K562 (cell line): ENCODE measurements around the gene RSPH6A. TPM values are rescaled to one million over a fixed set of nuclear protein-coding genes. Genes with fewer than 3 reads are reported as not detected.

ENCODE experiments used
- CEBPG ChIP-seq, 3 experiments: fragments of 200-800 bp in 1 of 3; sonication (Bioruptor generic) in 1 of 3; sonication (generic) in 1 of 3; formaldehyde crosslinking in 1 of 3; IDR thresholded peaks in 2 of 3; conservative IDR thresholded peaks in 1 of 3; 2 replicates each; pipeline versions ENCODE4 v1.6.1 to v1.8.0; 2016 to 2022; ENCODE audit warnings: missing compliant biosample characterization in 2 of 3, missing genetic modification characterization in 2 of 3, mild to moderate bottlenecking in 1 of 3, missing genetic modification reagents in 1 of 3
- CHD4 ChIP-seq: fragments of 200-600 bp; sonication (generic); IDR thresholded peaks from 3 replicates; pipeline ENCODE4 v1.6.1; 2012; ENCODE audit warnings: low read depth, mild to moderate bottlenecking, mixed read lengths, low read length, inconsistent platforms; ENCODE audit not compliant: insufficient read depth, insufficient replicate concordance, poor library complexity, severe bottlenecking
- DPF2 ChIP-seq: fragments of 450-650 bp; IDR thresholded peaks from 2 replicates; pipeline ENCODE4 v1.6.1; 2016
- FOXA3 ChIP-seq, 2 experiments: fragments of 450-650 bp in 1 of 2; sonication (generic) in 1 of 2; formaldehyde crosslinking; IDR thresholded peaks in 1 of 2; conservative IDR thresholded peaks in 1 of 2; 2 replicates each; pipeline versions ENCODE4 v1.4.0 to v1.8.0; 2020 to 2022; ENCODE audit warnings: mild to moderate bottlenecking in 2 of 2, missing genetic modification reagents in 1 of 2
- GATAD2A ChIP-seq: fragments of 450-650 bp; IDR thresholded peaks from 2 replicates; pipeline ENCODE4 v1.6.1; 2017
- HOXB6 ChIP-seq: fragments of 250-450 bp; sonication (Bioruptor Pico); IDR thresholded peaks from 2 replicates; pipeline ENCODE4 v1.5.1; 2022; ENCODE audit warnings: mild to moderate bottlenecking, borderline replicate concordance
- L3MBTL2 ChIP-seq: fragments of 450-650 bp; IDR thresholded peaks from 2 replicates; pipeline ENCODE4 v1.6.1; 2016; ENCODE audit warnings: mild to moderate bottlenecking, moderate library complexity
- NFE2L1 ChIP-seq: fragments of 450-650 bp; IDR thresholded peaks from 2 replicates; pipeline ENCODE4 v1.6.1; 2016; ENCODE audit warnings: missing genetic modification characterization, low read depth, mild to moderate bottlenecking, missing compliant biosample characterization, moderate library complexity, borderline replicate concordance
- NR3C1 ChIP-seq: sonication (generic); formaldehyde crosslinking; IDR thresholded peaks from 2 replicates; pipeline ENCODE4 v1.8.1; 2022; ENCODE audit warnings: missing genetic modification reagents
- RBM15 ChIP-seq: fragments of 200-400 bp; formaldehyde crosslinking; IDR thresholded peaks from 2 replicates; pipeline ENCODE4 v1.6.1; 2018; ENCODE audit warnings: mild to moderate bottlenecking, low read length, moderate library complexity; ENCODE audit not compliant: insufficient read depth
- SIRT6 ChIP-seq: IDR thresholded peaks from one replicate; pipeline ENCODE4 v1.6.1; 2012; ENCODE audit warnings: low read depth, mild to moderate bottlenecking, control low read depth, inconsistent platforms, low read length, moderate library complexity
- SOX6 ChIP-seq: fragments of 450-650 bp; IDR thresholded peaks from 2 replicates; pipeline ENCODE4 v1.6.1; 2014; ENCODE audit warnings: mild to moderate bottlenecking
- ZNF511 ChIP-seq: sonication (generic); formaldehyde crosslinking; IDR thresholded peaks from 2 replicates; pipeline ENCODE4 v1.8.0; 2022; ENCODE audit warnings: mild to moderate bottlenecking, missing genetic modification reagents
- ZNF589 ChIP-seq: fragments of 200-800 bp; sonication (Bioruptor generic); IDR thresholded peaks from 2 replicates; pipeline ENCODE4 v1.6.1; 2016; ENCODE audit warnings: low read depth, missing genetic modification characterization, missing compliant biosample characterization
- ZNF780A ChIP-seq: fragments of 250-450 bp; sonication (Bioruptor Pico); IDR thresholded peaks from 2 replicates; pipeline ENCODE4 v1.5.0; 2021; ENCODE audit warnings: mild to moderate bottlenecking
- polyA plus RNA-seq, 8 experiments: library from polyadenylated mRNA; depleted of rRNA in 4 of 8; stranded (reverse) in 5 of 8; unstranded in 3 of 8; fragments of >200 nt; fragmentation: Nextera tagmentation in 2 of 8; fragmentation: Illumina TruSeq in 1 of 8; extraction: Ambion mirVana in 2 of 8; extraction: Trizol in 1 of 8; gene quantifications; 2 replicates each; pipeline versions ENCODE4 v1.2.1 to v1.2.3, GENCODE V29; 2011 to 2014; ENCODE audit warnings: inconsistent platforms in 1 of 8, missing spikeins in 1 of 8
- total RNA-seq, 7 experiments: library from RNA; depleted of rRNA in 6 of 7; stranded (reverse); fragments of >200 nt in 6 of 7; fragmentation: Illumina TruSeq in 2 of 7; extraction: Trizol in 2 of 7; gene quantifications; 2 replicates each; pipeline versions ENCODE4 v1.2.1 to v1.2.3, GENCODE V29; 2011 to 2021; ENCODE audit warnings: low replicate concordance in 1 of 7
- TF ChIP-seq, protein P1 (sequence below): sonication (generic); formaldehyde crosslinking; IDR thresholded peaks from 2 replicates; pipeline ENCODE4 v1.8.1; 2022; ENCODE audit warnings: missing genetic modification reagents
- TF ChIP-seq, protein P2 (sequence below): fragments of 250-450 bp; sonication (Bioruptor Pico); IDR thresholded peaks from 2 replicates; pipeline ENCODE4 v1.4.0; 2020; ENCODE audit warnings: mild to moderate bottlenecking
- TF ChIP-seq, protein P3 (sequence below), 2 experiments: IDR thresholded peaks; 2 replicates each; pipeline ENCODE4 v1.6.1; 2012; ENCODE audit warnings: improper control_type of control experiment in 2 of 2, low read depth in 2 of 2, low read length in 2 of 2, borderline replicate concordance in 1 of 2

RSPH6A gene
- total and polyA plus RNA-seq, 9 of the 15 experiments (the other 6 are each of a cell fraction or from before 2014, with no cell fraction given): 0.03 to 0.15 (median 0.07) TPM; not detected in 5

GRCh38 chr19:45768984-45769782, 45.9 kb downstream of the RSPH6A start, which contains the start of gene SIX5 (continued):
- TF ChIP-seq ZNF589 (no peak), SOX6 (no peak), CEBPG (CRISPR knock-in tag; IDR thresholded peaks at IDR 0.05) (no peak; the same call in 1 of the 2 replicates), CEBPG (tag; conservative IDR thresholded peaks at IDR 0.05 in 1 of 2, IDR thresholded peaks at IDR 0.05 in 1 of 2) (peak in 1 of 2 experiments; percentile 66; a peak in 1 of 4 replicates), NR3C1 (CRISPR knock-in tag) (no peak), SIRT6 (no peak), ZNF780A (CRISPR knock-in tag) (no peak), FOXA3 (CRISPR knock-in tag; conservative IDR thresholded peaks at IDR 0.05 in 1 of 2, IDR thresholded peaks at IDR 0.05 in 1 of 2) (no peak), L3MBTL2 (peak; percentile 94), GATAD2A (peak; percentile 84; the same call in 1 of the 2 replicates), ZNF511 (CRISPR knock-in tag) (no peak), NFE2L1 (tag) (no peak), RBM15 (no peak), DPF2 (0 out of 2 replicates have a peak, but pooled peaks have one; percentile 22), HOXB6 (CRISPR knock-in tag) (0 out of 2 replicates have a peak, but pooled peaks have one; percentile 13), CHD4 (no peak)
- TF ChIP-seq, protein P1, sequence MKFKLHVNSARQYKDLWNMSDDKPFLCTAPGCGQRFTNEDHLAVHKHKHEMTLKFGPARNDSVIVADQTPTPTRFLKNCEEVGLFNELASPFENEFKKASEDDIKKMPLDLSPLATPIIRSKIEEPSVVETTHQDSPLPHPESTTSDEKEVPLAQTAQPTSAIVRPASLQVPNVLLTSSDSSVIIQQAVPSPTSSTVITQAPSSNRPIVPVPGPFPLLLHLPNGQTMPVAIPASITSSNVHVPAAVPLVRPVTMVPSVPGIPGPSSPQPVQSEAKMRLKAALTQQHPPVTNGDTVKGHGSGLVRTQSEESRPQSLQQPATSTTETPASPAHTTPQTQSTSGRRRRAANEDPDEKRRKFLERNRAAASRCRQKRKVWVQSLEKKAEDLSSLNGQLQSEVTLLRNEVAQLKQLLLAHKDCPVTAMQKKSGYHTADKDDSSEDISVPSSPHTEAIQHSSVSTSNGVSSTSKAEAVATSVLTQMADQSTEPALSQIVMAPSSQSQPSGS (CRISPR knock-in tag): no peak
- TF ChIP-seq, protein P2, sequence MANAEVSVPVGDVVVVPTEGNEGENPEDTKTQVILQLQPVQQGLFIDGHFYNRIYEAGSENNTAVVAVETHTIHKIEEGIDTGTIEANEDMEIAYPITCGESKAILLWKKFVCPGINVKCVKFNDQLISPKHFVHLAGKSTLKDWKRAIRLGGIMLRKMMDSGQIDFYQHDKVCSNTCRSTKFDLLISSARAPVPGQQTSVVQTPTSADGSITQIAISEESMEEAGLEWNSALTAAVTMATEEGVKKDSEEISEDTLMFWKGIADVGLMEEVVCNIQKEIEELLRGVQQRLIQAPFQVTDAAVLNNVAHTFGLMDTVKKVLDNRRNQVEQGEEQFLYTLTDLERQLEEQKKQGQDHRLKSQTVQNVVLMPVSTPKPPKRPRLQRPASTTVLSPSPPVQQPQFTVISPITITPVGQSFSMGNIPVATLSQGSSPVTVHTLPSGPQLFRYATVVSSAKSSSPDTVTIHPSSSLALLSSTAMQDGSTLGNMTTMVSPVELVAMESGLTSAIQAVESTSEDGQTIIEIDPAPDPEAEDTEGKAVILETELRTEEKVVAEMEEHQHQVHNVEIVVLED (CRISPR knock-in tag): peak; percentile 69
- TF ChIP-seq, protein P3, sequence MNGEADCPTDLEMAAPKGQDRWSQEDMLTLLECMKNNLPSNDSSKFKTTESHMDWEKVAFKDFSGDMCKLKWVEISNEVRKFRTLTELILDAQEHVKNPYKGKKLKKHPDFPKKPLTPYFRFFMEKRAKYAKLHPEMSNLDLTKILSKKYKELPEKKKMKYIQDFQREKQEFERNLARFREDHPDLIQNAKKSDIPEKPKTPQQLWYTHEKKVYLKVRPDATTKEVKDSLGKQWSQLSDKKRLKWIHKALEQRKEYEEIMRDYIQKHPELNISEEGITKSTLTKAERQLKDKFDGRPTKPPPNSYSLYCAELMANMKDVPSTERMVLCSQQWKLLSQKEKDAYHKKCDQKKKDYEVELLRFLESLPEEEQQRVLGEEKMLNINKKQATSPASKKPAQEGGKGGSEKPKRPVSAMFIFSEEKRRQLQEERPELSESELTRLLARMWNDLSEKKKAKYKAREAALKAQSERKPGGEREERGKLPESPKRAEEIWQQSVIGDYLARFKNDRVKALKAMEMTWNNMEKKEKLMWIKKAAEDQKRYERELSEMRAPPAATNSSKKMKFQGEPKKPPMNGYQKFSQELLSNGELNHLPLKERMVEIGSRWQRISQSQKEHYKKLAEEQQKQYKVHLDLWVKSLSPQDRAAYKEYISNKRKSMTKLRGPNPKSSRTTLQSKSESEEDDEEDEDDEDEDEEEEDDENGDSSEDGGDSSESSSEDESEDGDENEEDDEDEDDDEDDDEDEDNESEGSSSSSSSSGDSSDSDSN (IDR thresholded peaks at IDR 0.05; ENCODE audit: borderline replicate concordance in 1 of 2, low read depth in 2 of 2, low read length in 2 of 2): 0 out of 4 replicates have a peak, but pooled peaks of 1 of the 2 experiments have one; percentile 57
